Activated T-helper 1 cell treated with anti-CD3 and anti-CD28 coated beads, Interleukin-12 subunit alpha, Interleukin-12 subunit beta, Interleukin-2, Interleukin-4 antibody, amounts not matched to agents 30 ng/mL and 10 ng/mL and 1 ng/mL, durations not matched to agents 14 hours and 24 hours and 36 hours (primary cell): ENCODE measurements around the gene ZYX. TPM values are rescaled to one million over a fixed set of nuclear protein-coding genes. Genes with fewer than 3 reads are reported as not detected.
"Not testable (repeated sequence)": the region's sequence is repeated elsewhere in the genome, so short reads cannot be mapped to it uniquely, and the experiment has no call there.

Experiments used
- DNase-seq: peaks from one replicate; pipeline ENCODE4 v3.0.0; 2021; ENCODE audit warnings: low spot score
- H3K27ac Mint-ChIP-seq: one replicate; pipeline ENCODE4 v1.8.0; 2021; ENCODE audit warnings: mild to moderate bottlenecking, mixed read lengths
- H3K27me3 Mint-ChIP-seq: one replicate; pipeline ENCODE4 v1.8.0; 2022; ENCODE audit warnings: mild to moderate bottlenecking, moderate library complexity, mixed read lengths; ENCODE audit not compliant: insufficient read depth
- H3K36me3 Mint-ChIP-seq: one replicate; pipeline ENCODE4 v1.8.0; 2021; ENCODE audit warnings: low read depth, mixed read lengths
- H3K4me1 Mint-ChIP-seq: one replicate; pipeline ENCODE4 v1.8.0; 2021; ENCODE audit warnings: low read depth, mixed read lengths
- H3K4me3 Mint-ChIP-seq: one replicate; pipeline ENCODE4 v1.8.0; 2021; ENCODE audit warnings: mild to moderate bottlenecking, moderate library complexity, mixed read lengths
- H3K9me3 Mint-ChIP-seq: one replicate; pipeline ENCODE4 v1.8.0; 2021; ENCODE audit warnings: mixed read lengths
- intact Hi-C: fragments of 100-400 bp; cut with micrococcal nuclease; formaldehyde crosslinking; loops from one replicate; pipeline ENCODE4 v1.15.1; 2024
- total RNA-seq: library from RNA; stranded (reverse); gene quantifications from 2 replicates; pipeline ENCODE4 v1.2.3, GENCODE V29; 2022

The ZYX gene
- total RNA-seq, 1 donor from 2014 or later: 78.8 TPM

- Mint-ChIP-seq H3K36me3 (no peaks in the 10 kb centered on the region), H3K4me1 (peaks cover 13% of the 10 kb centered on the region), H3K4me3 (no peak overlapping the region), H3K27me3 (peaks cover 30% of the 10 kb centered on the region), H3K9me3 (no peaks in the 10 kb centered on the region), H3K27ac (no peak overlapping the region)
- DNase-seq: no peak
- intact Hi-C loops: no loop called here
These were observed 32.0 kb downstream of the ZYX start for GRCh38 chr7:143413123-143413522.

- H3K27ac Mint-ChIP-seq, H3K9me3 Mint-ChIP-seq: not testable (repeated sequence)
- intact Hi-C loops: loop anchor here (5.0 kb wide), 1 partner anchor 108 kb away; no protein-coding TSS in a partner anchor
These were observed 34.1 kb downstream of the ZYX start for GRCh38 chr7:143415209-143415608.

GRCh38 chr7:143415742-143416397, 34.7 kb downstream of the ZYX start:
- no peak overlapping the region for H3K27ac Mint-ChIP-seq
- intact Hi-C loops: loop anchor here (1.0 to 5.0 kb wide), 6 partner anchors 36 to 711 kb away; partner anchors contain the start of gene FAM131B
- no peaks in the 10 kb centered on the region for H3K36me3 Mint-ChIP-seq
- DNase-seq: no peak
- H3K4me1 Mint-ChIP-seq: peaks cover 4% of the 10 kb centered on the region
- H3K27me3 Mint-ChIP-seq: peaks cover 21% of the 10 kb centered on the region
- H3K4me3 Mint-ChIP-seq: no peak overlapping the region
- H3K9me3 Mint-ChIP-seq: no peaks in the 10 kb centered on the region

More at GRCh38 chr7:143415209-143415608, 34.1 kb downstream of the ZYX start:
- not testable (repeated sequence) for H3K4me3 Mint-ChIP-seq, H3K4me1 Mint-ChIP-seq, H3K36me3 Mint-ChIP-seq, DNase-seq
- peaks cover 24% of the 10 kb centered on the region for H3K27me3 Mint-ChIP-seq

GRCh38 chr7:143416565-143417149, 35.5 kb downstream of the ZYX start:
- H3K4me3 Mint-ChIP-seq: no peak overlapping the region
- no peak for DNase-seq
- no peaks in the 10 kb centered on the region for H3K9me3 Mint-ChIP-seq
- intact Hi-C loops: loop anchor here (1.0 to 5.0 kb wide), 6 partner anchors 36 to 711 kb away; partner anchors contain the start of gene FAM131B
- H3K27ac Mint-ChIP-seq: no peak overlapping the region
- no peaks in the 10 kb centered on the region for H3K36me3 Mint-ChIP-seq
- peaks cover 4% of the 10 kb centered on the region for H3K4me1 Mint-ChIP-seq
- H3K27me3 Mint-ChIP-seq: peaks cover 20% of the 10 kb centered on the region

- H3K27ac Mint-ChIP-seq: no peak overlapping the region
- H3K4me3 Mint-ChIP-seq: no peak overlapping the region
- no peak for DNase-seq
- H3K9me3 Mint-ChIP-seq: no peaks in the 10 kb centered on the region
- intact Hi-C loops: loop anchor here (2.0 to 5.0 kb wide), 2 partner anchors 111 to 409 kb away; no protein-coding TSS in a partner anchor
- H3K4me1 Mint-ChIP-seq: peaks cover 4% of the 10 kb centered on the region
- no peaks in the 10 kb centered on the region for H3K36me3 Mint-ChIP-seq
- H3K27me3 Mint-ChIP-seq: peaks cover 26% of the 10 kb centered on the region
These were observed 36.7 kb downstream of the ZYX start for GRCh38 chr7:143417734-143418383.

GRCh38 chr7:143418681-143419458, 37.7 kb downstream of the ZYX start:
- intact Hi-C loops: loop anchor here (5.0 kb wide), 1 partner anchor 112 kb away; no protein-coding TSS in a partner anchor
- peaks cover 26% of the 10 kb centered on the region for H3K27me3 Mint-ChIP-seq
- no peaks in the 10 kb centered on the region for H3K9me3 Mint-ChIP-seq
- no peak overlapping the region for H3K27ac Mint-ChIP-seq
- H3K4me3 Mint-ChIP-seq: no peak overlapping the region
- H3K36me3 Mint-ChIP-seq: no peaks in the 10 kb centered on the region
- DNase-seq: no peak
- peaks cover 4% of the 10 kb centered on the region for H3K4me1 Mint-ChIP-seq

- H3K9me3 Mint-ChIP-seq: no peaks in the 10 kb centered on the region
- intact Hi-C loops: loop anchor here (5.0 kb wide), 1 partner anchor 113 kb away; no protein-coding TSS in a partner anchor
- no peak overlapping the region for H3K27ac Mint-ChIP-seq
- H3K4me1 Mint-ChIP-seq: peaks cover 4% of the 10 kb centered on the region
- no peak overlapping the region for H3K4me3 Mint-ChIP-seq
- DNase-seq: no peak
- H3K36me3 Mint-ChIP-seq: no peaks in the 10 kb centered on the region
- H3K27me3 Mint-ChIP-seq: peaks cover 21% of the 10 kb centered on the region
These were observed 38.7 kb downstream of the ZYX start for GRCh38 chr7:143419880-143420279.

GRCh38 chr7:143420624-143421023, 39.5 kb downstream of the ZYX start:
- H3K27ac Mint-ChIP-seq, intact Hi-C loops: not testable (repeated sequence)

GRCh38 chr7:143422033-143422432, 40.9 kb downstream of the ZYX start:
- no peaks in the 10 kb centered on the region for H3K9me3 Mint-ChIP-seq
- H3K4me1 Mint-ChIP-seq: peaks cover 9% of the 10 kb centered on the region
- H3K27ac Mint-ChIP-seq: no peak overlapping the region
- intact Hi-C loops: no loop called here
- DNase-seq: no peak
- no peaks in the 10 kb centered on the region for H3K36me3 Mint-ChIP-seq
- peaks cover 16% of the 10 kb centered on the region for H3K27me3 Mint-ChIP-seq
- no peak overlapping the region for H3K4me3 Mint-ChIP-seq

More at GRCh38 chr7:143420624-143421023, 39.5 kb downstream of the ZYX start:
- H3K27me3 Mint-ChIP-seq: peaks cover 18% of the 10 kb centered on the region
- not testable (repeated sequence) for DNase-seq, H3K4me3 Mint-ChIP-seq, H3K36me3 Mint-ChIP-seq, H3K4me1 Mint-ChIP-seq, H3K9me3 Mint-ChIP-seq

- H3K4me1 Mint-ChIP-seq, H3K4me3 Mint-ChIP-seq, H3K9me3 Mint-ChIP-seq, DNase-seq, intact Hi-C loops, H3K27ac Mint-ChIP-seq, H3K36me3 Mint-ChIP-seq: not testable (repeated sequence)
- peaks cover 10% of the 10 kb centered on the region for H3K27me3 Mint-ChIP-seq
These were observed 43.3 kb downstream of the ZYX start for GRCh38 chr7:143424476-143424875.

GRCh38 chr7:143426479-143427142, 45.5 kb downstream of the ZYX start:
- H3K36me3 Mint-ChIP-seq: no peaks in the 10 kb centered on the region
- H3K27ac Mint-ChIP-seq: peak overlapping the region; percentile 29
- peaks cover 6% of the 10 kb centered on the region for H3K27me3 Mint-ChIP-seq
- intact Hi-C loops: no loop called here
- no peak overlapping the region for H3K4me3 Mint-ChIP-seq
- no peak for DNase-seq
- H3K4me1 Mint-ChIP-seq: peaks cover 9% of the 10 kb centered on the region
- no peaks in the 10 kb centered on the region for H3K9me3 Mint-ChIP-seq
